T-helper 22 cell (primary cell): ENCODE measurements around the gene AP3B1.

Experiments
- DNase-seq: peaks from one replicate; pipeline ENCODE4 v3.0.0-alpha.2; 2020; ENCODE audit warnings: low read depth

AP3B1 gene

GRCh38 chr5:78288246-78288645 is 6.3 kb downstream of the AP3B1 start:
- DNase-seq: no peak

- DNase-seq: no peak
These were observed 6.7 kb downstream of the AP3B1 start for GRCh38 chr5:78287833-78288232.

- no peak for DNase-seq
These were observed 7.3 kb downstream of the AP3B1 start for GRCh38 chr5:78287169-78287568.

- no peak for DNase-seq
These were observed 8.2 kb downstream of the AP3B1 start for GRCh38 chr5:78286290-78286689.

GRCh38 chr5:78283802-78284201 is 10.7 kb downstream of the AP3B1 start:
- no peak for DNase-seq

GRCh38 chr5:78283105-78283504 is 11.4 kb downstream of the AP3B1 start:
- no peak for DNase-seq

GRCh38 chr5:78280261-78280660 is 14.2 kb downstream of the AP3B1 start:
- no peak for DNase-seq

GRCh38 chr5:78279194-78279593 is 15.3 kb downstream of the AP3B1 start:
- DNase-seq: no peak

- no peak for DNase-seq
These were observed 16.8 kb downstream of the AP3B1 start for GRCh38 chr5:78277715-78278114.

GRCh38 chr5:78275998-78276543 is 18.4 kb downstream of the AP3B1 start:
- DNase-seq: no peak

GRCh38 chr5:78274540-78275197 is 19.8 kb downstream of the AP3B1 start:
- DNase-seq: no peak

GRCh38 chr5:78273436-78273835 is 21.1 kb downstream of the AP3B1 start:
- DNase-seq: no peak

- no peak for DNase-seq
These were observed 22.7 kb downstream of the AP3B1 start for GRCh38 chr5:78271766-78272165.

GRCh38 chr5:78269088-78269703 is 25.3 kb downstream of the AP3B1 start:
- DNase-seq: no peak

- no peak for DNase-seq
These were observed 26.1 kb downstream of the AP3B1 start for GRCh38 chr5:78268356-78268755.

- DNase-seq: no peak
These were observed 29.3 kb downstream of the AP3B1 start for GRCh38 chr5:78265163-78265562.

GRCh38 chr5:78264600-78264999 is 29.9 kb downstream of the AP3B1 start:
- DNase-seq: no peak

- DNase-seq: no peak
These were observed 33.7 kb downstream of the AP3B1 start for GRCh38 chr5:78260771-78261170.

- no peak for DNase-seq
These were observed 41.3 kb downstream of the AP3B1 start for GRCh38 chr5:78253201-78253600.

GRCh38 chr5:78252715-78253114 is 41.8 kb downstream of the AP3B1 start:
- DNase-seq: no peak

GRCh38 chr5:78251663-78252284 is 42.7 kb downstream of the AP3B1 start:
- no peak for DNase-seq

- DNase-seq: no peak
These were observed 49.4 kb downstream of the AP3B1 start for GRCh38 chr5:78245136-78245535.

- DNase-seq: no peak
These were observed 50.9 kb downstream of the AP3B1 start for GRCh38 chr5:78243639-78244038.
